Activated CD4-positive, alpha-beta T cell treated with anti-CD3 and anti-CD28 coated beads for 1 hour (primary cell): ENCODE results near the gene AOPEP.

Source experiments
- DNase-seq: peaks from one replicate; pipeline ENCODE4 v3.0.0-alpha.2; 2020

The AOPEP gene, protein sequence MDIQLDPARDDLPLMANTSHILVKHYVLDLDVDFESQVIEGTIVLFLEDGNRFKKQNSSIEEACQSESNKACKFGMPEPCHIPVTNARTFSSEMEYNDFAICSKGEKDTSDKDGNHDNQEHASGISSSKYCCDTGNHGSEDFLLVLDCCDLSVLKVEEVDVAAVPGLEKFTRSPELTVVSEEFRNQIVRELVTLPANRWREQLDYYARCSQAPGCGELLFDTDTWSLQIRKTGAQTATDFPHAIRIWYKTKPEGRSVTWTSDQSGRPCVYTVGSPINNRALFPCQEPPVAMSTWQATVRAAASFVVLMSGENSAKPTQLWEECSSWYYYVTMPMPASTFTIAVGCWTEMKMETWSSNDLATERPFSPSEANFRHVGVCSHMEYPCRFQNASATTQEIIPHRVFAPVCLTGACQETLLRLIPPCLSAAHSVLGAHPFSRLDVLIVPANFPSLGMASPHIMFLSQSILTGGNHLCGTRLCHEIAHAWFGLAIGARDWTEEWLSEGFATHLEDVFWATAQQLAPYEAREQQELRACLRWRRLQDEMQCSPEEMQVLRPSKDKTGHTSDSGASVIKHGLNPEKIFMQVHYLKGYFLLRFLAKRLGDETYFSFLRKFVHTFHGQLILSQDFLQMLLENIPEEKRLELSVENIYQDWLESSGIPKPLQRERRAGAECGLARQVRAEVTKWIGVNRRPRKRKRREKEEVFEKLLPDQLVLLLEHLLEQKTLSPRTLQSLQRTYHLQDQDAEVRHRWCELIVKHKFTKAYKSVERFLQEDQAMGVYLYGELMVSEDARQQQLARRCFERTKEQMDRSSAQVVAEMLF

GRCh38 chr9:94726495-94727191 lies at the start of gene AOPEP:
TSS of gene AOPEP (plus strand) at chr9:94726699. CDS start at chr9:94759784, 33,085 bp downstream.
- DNase-seq, result peak; percentile 99

DNA sequence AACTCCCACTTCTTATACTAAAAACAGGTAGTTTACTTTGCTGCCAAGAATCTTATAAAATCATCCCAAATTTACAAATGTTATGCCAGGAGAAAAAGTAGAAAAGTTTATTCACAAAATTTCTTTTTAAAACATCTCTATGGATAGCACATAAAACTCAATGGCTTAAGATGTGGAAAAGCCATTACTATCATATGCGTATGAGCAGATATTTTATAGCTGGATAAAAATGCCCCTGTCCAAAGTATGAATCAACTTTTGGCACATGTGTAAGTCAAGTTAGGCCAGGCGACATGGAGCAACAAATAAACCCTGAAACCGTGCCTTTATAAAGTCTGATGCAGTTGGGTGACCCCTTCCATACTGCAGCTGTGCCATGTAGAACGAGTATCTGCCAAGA lies 48.6 kb upstream of the AOPEP start:
- DNase-seq, result no peak

GRCh38 chr9:94679587-94679986 lies 46.9 kb upstream of the AOPEP start:
- no peak for DNase-seq

- no peak for DNase-seq
These were observed 46.5 kb upstream of the AOPEP start for GRCh38 chr9:94680020-94680419.

DNA sequence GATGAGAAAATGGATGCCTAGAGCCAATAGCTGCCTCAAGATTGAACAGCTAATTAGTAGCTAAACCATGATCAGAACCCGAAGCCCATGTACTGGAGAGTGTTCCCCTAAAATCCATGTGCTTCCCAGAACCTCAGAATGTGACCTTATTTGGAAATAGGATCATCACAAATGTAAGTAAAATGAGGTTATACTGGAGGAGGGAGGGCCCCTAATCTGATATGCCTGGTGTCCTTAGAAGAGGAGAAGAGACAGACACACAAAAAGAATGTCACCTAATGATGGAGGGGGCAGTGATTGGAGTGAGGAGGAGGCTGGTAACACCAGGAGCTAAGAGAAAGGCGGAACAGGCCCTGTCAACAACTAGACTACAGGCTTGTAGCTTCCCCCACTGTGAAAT lies 45.9 kb upstream of the AOPEP start:
- no peak for DNase-seq

DNA sequence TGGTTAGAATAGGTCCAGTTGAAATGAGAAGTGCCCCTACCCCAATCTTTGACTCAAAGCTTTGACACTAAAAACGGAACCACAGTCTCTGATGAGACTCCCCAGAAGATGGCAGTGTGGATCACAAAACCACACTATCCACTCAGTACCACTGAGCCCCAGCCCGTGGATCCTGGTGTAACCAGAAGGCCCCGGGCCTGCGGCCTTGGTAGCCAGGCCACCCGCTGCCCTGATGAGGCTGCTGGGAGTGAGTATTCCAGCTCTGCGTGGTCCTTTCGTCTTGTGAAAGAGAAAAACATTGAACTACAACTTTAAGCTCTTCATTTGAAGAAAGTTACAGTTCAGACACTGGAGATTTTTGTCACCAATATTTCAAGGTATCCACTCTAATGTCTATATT lies 45.0 kb upstream of the AOPEP start:
- peak; percentile 30 for DNase-seq

- DNase-seq, result no peak
These were observed 41.1 kb upstream of the AOPEP start for GRCh38 chr9:94685359-94685758.

DNA sequence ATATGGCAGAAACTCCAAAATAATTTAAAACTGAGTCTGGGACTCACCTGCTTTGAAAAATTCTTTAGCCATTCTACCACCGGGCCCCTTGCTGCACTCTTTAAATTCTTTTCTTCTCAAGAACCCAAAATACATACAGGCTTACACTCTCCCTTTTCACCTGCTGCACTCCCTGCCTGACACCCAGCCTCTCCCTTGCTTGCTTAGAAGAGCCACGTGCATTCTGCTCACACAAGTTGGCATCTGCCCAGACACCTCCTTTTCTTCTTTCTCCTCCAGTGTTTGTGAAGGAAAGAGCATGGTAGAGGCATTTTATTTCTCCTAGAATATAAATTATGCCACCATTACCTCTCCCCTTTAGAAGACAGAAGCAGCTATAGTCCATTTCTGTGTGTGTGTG lies 39.0 kb upstream of the AOPEP start:
- DNase-seq, result no peak

DNA sequence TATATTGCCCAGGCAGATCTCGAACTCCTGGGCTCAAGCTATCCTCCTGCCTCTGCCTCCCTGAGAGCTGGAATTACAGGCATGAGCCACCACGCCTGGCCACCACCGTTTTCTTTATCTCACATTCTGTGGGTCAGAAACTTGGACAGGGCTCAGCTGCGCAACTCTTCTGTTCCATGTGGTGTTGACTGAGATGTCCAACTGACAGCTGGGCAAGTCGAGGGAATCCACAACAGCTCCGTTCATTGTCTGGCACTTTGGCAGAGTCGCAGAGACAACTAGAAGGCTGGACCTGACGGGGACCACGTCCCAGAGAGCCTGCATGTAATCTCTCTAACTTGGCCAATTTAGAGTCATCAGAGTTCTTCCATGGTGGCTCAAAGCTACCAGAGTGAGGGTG lies 36.2 kb upstream of the AOPEP start:
- no peak for DNase-seq

DNA sequence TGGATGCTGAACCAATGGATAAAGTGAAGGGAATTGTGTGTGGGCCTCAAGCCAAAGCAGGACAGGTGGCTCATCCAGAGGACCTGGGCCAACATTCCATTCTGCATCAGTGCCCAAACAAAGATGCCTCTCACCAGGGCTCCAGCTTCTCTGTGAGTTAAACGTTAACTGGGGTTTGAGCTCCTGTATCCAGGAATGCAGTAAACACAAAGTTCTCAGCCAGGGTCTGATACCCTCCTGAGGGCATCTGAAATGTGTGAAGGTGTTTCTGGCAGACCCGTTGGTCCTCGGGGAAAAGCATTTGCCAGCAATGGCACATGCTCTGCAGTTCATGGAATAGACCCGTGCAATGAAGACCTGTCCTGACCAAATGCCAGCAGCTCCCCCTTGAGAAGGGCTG lies 33.9 kb upstream of the AOPEP start:
- no peak for DNase-seq

- no peak for DNase-seq
These were observed 32.9 kb upstream of the AOPEP start for GRCh38 chr9:94693485-94694204.

DNA sequence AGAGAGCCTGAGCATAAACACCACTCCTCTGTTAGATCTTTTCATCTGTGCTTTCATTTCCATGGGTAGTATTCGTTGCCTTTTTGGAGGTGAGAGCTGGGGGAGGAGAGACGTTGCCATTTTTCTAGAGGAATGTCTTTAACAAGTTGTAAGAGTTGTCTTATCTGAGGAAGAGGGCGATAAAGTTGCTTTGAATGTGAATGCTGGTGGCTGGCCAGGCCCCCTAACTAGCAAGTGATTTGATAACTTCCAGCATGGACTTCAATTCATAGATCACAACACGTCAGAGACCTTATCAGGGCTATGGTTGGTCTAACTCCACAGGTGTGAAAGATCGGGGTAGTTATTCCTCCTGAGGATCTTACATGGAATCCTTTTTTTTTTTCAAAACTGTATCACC lies 30.0 kb upstream of the AOPEP start:
- no peak for DNase-seq

DNA sequence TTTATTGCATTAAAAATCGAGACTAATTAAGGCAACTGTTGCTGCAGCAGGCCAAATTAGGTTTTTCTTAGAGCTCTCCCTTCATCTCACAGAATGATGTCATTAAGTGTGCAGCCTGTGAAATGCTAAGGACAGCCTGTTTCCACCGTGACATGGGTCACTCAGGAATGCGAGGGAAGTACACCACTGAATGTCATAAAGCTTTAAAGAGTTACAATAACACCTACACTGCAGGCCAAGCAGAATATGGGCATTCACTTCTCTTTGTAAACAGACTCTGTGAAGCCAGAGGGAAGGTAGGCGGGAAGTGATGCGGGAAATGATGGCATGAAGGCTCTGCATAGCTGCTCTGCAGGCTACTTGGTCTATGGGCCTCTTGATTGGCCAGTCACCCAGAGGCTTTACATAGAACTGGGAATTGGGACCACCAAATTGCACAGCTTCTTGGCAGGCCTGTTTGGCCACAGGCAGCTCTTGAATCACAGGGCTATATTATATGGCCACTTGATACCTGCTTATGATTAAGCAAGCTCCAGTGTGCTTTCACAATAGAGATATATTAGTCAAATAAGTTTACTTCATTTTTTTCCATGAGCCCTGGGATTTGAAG lies 28.4 kb upstream of the AOPEP start:
- DNase-seq, result no peak

DNA sequence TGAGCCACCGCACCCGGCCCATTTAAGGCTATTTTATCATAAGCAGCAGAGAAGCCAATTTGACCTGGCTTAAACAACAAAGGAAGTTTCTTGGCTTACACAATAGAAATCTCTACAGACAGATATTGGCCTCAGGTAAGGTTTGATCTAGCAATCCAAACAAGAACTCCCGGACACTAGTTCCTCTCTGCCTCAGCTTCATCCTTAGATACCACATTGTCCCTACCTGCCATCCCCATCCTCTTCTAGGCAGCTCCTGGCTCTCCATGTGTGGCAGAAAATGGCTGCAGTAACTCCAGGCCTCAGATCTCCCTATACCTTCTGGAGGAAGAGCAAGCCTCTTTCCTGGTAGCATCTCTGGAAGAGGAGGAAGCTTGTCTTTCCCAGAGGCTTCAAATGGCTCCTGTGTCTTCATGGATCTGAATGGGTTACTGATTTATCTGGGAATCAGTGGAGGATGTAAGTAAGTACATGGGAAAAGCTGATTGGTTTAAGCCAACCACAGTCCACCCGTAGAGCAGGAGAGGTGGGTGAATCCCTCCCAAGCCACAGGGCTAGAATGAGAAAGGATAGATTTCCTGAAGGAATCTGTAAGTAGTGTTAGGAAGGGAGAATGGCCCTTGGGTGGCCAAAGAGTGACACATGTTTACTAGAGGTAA lies 26.7 kb upstream of the AOPEP start:
- no peak for DNase-seq

GRCh38 chr9:94700445-94700844 lies 26.1 kb upstream of the AOPEP start:
- DNase-seq, result no peak

DNA sequence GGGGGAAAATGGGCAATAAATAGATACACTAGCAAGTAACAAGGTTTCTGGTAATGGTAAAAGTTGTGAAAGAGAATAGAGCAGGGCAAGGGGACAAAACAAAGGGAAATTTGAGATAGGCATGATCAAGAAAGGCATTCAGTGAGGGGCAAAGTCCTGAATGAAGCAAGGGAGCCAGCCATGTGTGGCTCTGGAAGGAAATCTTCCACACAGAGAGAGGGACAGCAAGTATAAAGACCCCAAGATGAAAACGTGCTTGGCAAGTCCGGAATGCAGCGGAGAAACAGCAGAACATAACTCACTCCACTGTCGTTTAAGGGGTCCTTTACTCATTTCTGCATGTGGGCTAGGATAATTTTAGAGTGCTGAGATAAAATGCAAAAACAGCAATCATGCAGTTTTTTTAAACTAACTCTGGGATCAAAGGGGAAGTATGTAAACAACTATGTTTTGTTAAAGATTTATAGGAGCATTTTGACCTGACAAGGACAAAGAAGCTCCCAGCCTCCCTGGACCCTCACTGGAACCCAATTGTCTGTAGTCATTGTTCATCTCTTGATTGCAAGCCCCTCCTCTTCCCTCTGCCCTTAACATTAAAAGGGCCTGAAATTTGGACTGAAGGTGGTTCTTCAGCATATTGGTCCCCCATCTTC lies 22.9 kb upstream of the AOPEP start:
- no peak for DNase-seq

- no peak for DNase-seq
These were observed 21.3 kb upstream of the AOPEP start for GRCh38 chr9:94705162-94705702.

- DNase-seq, result no peak
These were observed 19.6 kb upstream of the AOPEP start for GRCh38 chr9:94706922-94707321.

DNA sequence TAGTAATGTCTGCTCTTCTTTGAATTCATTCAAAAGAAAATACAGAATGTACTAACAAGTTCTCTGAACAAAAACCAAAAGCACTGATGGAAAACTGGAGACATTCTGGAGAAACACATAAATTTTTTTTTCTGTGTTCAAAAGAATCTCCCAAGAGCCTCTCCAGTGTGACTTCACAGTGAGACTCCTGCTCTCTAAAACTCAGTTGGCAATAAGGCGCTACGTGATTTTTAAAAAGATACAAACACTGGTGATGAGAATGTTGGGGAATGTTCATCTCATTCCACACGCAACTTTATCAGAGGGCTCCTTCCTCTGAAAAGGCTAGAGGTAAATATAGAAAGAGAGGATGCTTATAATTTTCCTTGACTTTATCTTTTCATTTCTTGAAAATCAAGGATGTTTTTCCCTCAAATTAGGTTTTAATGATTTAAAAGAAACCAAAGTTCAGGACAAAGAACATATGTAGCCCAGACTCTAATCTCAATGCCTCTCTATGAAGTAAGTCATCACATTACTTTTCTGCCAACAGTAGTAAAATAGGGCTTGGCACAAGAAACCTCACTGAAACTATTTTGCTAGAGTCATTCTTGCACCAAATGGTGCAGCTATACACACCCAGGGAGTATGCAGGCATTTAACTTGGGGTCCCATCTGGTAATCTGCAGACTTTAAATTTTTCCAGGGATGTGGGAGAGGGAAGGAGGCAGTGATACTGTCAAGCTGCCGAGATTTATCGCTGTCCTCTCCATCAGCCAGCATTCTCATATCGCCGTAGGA lies 12.9 kb upstream of the AOPEP start:
- DNase-seq, result no peak

- no peak for DNase-seq
These were observed 12.0 kb upstream of the AOPEP start for GRCh38 chr9:94714494-94714893.
